HL-60 (cell line): ENCODE data around the gene ADGRL3.

ENCODE experiments used
- CTCF ChIP-seq: IDR thresholded peaks from one replicate; pipeline ENCODE4 v1.5.1; 2011; ENCODE audit warnings: low read length, control low read depth, inconsistent platforms; ENCODE audit not compliant: insufficient read depth
- GABPA ChIP-seq: IDR thresholded peaks from 2 replicates; pipeline ENCODE4 v1.6.1; 2012; ENCODE audit warnings: low read depth
- POLR2AphosphoS5 ChIP-seq: IDR thresholded peaks from 2 replicates; pipeline ENCODE4 v1.6.1; 2012; ENCODE audit warnings: low read depth
- SPI1 ChIP-seq: IDR thresholded peaks from 2 replicates; pipeline ENCODE4 v1.6.1; 2012; ENCODE audit warnings: low read depth, mild to moderate bottlenecking, borderline replicate concordance
- TF ChIP-seq, protein P1 (sequence below): IDR thresholded peaks from 2 replicates; pipeline ENCODE4 v1.6.1; 2012; ENCODE audit warnings: low read depth; ENCODE audit not compliant: insufficient replicate concordance

- TF ChIP-seq CTCF (no peak), POLR2AphosphoS5 (no peak), GABPA (no peak), SPI1 (no peak)
- TF ChIP-seq, protein P1, sequence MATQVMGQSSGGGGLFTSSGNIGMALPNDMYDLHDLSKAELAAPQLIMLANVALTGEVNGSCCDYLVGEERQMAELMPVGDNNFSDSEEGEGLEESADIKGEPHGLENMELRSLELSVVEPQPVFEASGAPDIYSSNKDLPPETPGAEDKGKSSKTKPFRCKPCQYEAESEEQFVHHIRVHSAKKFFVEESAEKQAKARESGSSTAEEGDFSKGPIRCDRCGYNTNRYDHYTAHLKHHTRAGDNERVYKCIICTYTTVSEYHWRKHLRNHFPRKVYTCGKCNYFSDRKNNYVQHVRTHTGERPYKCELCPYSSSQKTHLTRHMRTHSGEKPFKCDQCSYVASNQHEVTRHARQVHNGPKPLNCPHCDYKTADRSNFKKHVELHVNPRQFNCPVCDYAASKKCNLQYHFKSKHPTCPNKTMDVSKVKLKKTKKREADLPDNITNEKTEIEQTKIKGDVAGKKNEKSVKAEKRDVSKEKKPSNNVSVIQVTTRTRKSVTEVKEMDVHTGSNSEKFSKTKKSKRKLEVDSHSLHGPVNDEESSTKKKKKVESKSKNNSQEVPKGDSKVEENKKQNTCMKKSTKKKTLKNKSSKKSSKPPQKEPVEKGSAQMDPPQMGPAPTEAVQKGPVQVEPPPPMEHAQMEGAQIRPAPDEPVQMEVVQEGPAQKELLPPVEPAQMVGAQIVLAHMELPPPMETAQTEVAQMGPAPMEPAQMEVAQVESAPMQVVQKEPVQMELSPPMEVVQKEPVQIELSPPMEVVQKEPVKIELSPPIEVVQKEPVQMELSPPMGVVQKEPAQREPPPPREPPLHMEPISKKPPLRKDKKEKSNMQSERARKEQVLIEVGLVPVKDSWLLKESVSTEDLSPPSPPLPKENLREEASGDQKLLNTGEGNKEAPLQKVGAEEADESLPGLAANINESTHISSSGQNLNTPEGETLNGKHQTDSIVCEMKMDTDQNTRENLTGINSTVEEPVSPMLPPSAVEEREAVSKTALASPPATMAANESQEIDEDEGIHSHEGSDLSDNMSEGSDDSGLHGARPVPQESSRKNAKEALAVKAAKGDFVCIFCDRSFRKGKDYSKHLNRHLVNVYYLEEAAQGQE, result no peak
Observed at GRCh38 chr4:61298178-61298740, 98.1 kb downstream of the ADGRL3 start.
